ENCODE measurements around the gene ZNF618.

Gene ZNF618

GRCh38 chr9:113876151-113876992 is at the start of gene ZNF618:
ZNF618 (plus strand) TSS chr9:113876309; CDS start chr9:113876381, 72 bp downstream.
- DNase-seq, result peak; percentile 72

GRCh38 chr9:113828221-113828620 is 47.9 kb upstream of the ZNF618 start:
- DNase-seq, result no peak

GRCh38 chr9:113837334-113837733 is 38.8 kb upstream of the ZNF618 start:
- no peak for DNase-seq

- no peak for DNase-seq
Observed at GRCh38 chr9:113842086-113842485, 34.0 kb upstream of the ZNF618 start.

GRCh38 chr9:113844466-113844865 is 31.6 kb upstream of the ZNF618 start:
- DNase-seq, result peak; percentile 49

- DNase-seq, result no peak
Observed at GRCh38 chr9:113851359-113851758, 24.8 kb upstream of the ZNF618 start.

GRCh38 chr9:113851873-113852272 is 24.2 kb upstream of the ZNF618 start:
- no peak for DNase-seq

GRCh38 chr9:113853333-113853732 is 22.8 kb upstream of the ZNF618 start:
- DNase-seq, result no peak

GRCh38 chr9:113854310-113854709 is 21.8 kb upstream of the ZNF618 start:
- DNase-seq, result no peak

- DNase-seq, result no peak
Observed at GRCh38 chr9:113857875-113858274, 18.2 kb upstream of the ZNF618 start.

GRCh38 chr9:113858282-113858681 is 17.8 kb upstream of the ZNF618 start:
- DNase-seq, result no peak

GRCh38 chr9:113863345-113863744 is 12.8 kb upstream of the ZNF618 start:
- DNase-seq, result no peak

GRCh38 chr9:113868501-113868900 is 7.6 kb upstream of the ZNF618 start:
- DNase-seq, result no peak

- DNase-seq, result no peak
Observed at GRCh38 chr9:113872485-113873143, 3.5 kb upstream of the ZNF618 start.

GRCh38 chr9:113873446-113873845 is 2.7 kb upstream of the ZNF618 start:
- DNase-seq, result no peak

- no peak for DNase-seq
Observed at GRCh38 chr9:113873926-113874325, 2.2 kb upstream of the ZNF618 start.

- DNase-seq, result no peak
Observed at GRCh38 chr9:113875459-113876150, 504 bp upstream of the ZNF618 start.

- DNase-seq, result no peak
Observed at GRCh38 chr9:113876993-113877368, 872 bp downstream of the ZNF618 start.

GRCh38 chr9:113879318-113879717 is 3.2 kb downstream of the ZNF618 start:
- DNase-seq, result no peak

GRCh38 chr9:113879911-113880310 is 3.8 kb downstream of the ZNF618 start:
- no peak for DNase-seq

GRCh38 chr9:113882181-113882580 is 6.1 kb downstream of the ZNF618 start:
- DNase-seq, result no peak

- DNase-seq, result no peak
Observed at GRCh38 chr9:113882636-113883164, 6.6 kb downstream of the ZNF618 start.
